Brain microvascular endothelial cell (primary cell): ENCODE measurements around the gene EXOC6.

Source experiments
- DNase-seq: peaks from one replicate; pipeline ENCODE4 v3.0.0-alpha.2; 2020
- H3K27ac ChIP-seq: fragments of 250-450 bp; sonication (Bioruptor Pico); 2 replicates; pipeline ENCODE4 v1.5.1; 2020; ENCODE audit warnings: mild to moderate bottlenecking, moderate library complexity
- H3K27me3 ChIP-seq: fragments of 250-450 bp; sonication (Bioruptor Pico); replicated peaks from 2 replicates; pipeline ENCODE4 v1.5.1; 2020; ENCODE audit warnings: mild to moderate bottlenecking
- H3K36me3 ChIP-seq: fragments of 250-450 bp; sonication (Bioruptor Pico); replicated peaks from 2 replicates; pipeline ENCODE4 v1.5.1; 2020; ENCODE audit warnings: mild to moderate bottlenecking
- H3K4me3 ChIP-seq: 2 replicates; pipeline ENCODE4 v1.5.1; 2011; ENCODE audit warnings: low read depth, mild to moderate bottlenecking, control low read depth, low read length, moderate library complexity
- in situ Hi-C: cut with HindIII; loops from 2 replicates; pipeline ENCODE4 v1.10.0; 2017; ENCODE audit warnings: low sequenced_read_pairs, low pct_ligation_motif_present
- TF ChIP-seq, protein P1 (sequence below): IDR thresholded peaks from 2 replicates; pipeline ENCODE4 v1.5.1; 2011; ENCODE audit warnings: low read depth, mild to moderate bottlenecking, moderate library complexity, low read length, control low read depth, inconsistent platforms; ENCODE audit errors: missing control alignments

EXOC6 gene

DNA sequence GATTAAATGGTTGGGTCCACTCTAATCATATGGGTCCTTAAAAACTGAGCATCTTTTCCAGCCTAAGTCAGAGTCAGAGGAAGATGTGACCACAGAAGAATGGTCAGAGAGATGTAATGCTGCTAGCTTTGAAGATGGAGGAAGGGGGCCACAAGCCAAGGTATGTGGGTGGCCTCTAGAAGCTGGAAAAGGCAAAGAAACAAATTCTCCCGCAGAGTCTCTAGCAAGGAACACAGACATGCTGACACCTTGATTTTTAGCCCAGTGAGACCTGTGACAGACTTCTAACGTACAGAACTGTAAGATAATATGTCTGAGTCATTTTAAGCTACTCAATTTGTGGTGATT, 1.5 kb upstream of the EXOC6 start:
- in situ Hi-C loops = no loop called here
- H3K36me3 ChIP-seq = no peaks in the 10 kb centered on the region
- DNase-seq = no peak
- no peak overlapping the region for H3K4me3 ChIP-seq
- no peak overlapping the region for H3K27ac ChIP-seq
- TF ChIP-seq, protein P1, sequence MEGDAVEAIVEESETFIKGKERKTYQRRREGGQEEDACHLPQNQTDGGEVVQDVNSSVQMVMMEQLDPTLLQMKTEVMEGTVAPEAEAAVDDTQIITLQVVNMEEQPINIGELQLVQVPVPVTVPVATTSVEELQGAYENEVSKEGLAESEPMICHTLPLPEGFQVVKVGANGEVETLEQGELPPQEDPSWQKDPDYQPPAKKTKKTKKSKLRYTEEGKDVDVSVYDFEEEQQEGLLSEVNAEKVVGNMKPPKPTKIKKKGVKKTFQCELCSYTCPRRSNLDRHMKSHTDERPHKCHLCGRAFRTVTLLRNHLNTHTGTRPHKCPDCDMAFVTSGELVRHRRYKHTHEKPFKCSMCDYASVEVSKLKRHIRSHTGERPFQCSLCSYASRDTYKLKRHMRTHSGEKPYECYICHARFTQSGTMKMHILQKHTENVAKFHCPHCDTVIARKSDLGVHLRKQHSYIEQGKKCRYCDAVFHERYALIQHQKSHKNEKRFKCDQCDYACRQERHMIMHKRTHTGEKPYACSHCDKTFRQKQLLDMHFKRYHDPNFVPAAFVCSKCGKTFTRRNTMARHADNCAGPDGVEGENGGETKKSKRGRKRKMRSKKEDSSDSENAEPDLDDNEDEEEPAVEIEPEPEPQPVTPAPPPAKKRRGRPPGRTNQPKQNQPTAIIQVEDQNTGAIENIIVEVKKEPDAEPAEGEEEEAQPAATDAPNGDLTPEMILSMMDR = no peak
- H3K27me3 ChIP-seq = no peaks in the 10 kb centered on the region

DNA sequence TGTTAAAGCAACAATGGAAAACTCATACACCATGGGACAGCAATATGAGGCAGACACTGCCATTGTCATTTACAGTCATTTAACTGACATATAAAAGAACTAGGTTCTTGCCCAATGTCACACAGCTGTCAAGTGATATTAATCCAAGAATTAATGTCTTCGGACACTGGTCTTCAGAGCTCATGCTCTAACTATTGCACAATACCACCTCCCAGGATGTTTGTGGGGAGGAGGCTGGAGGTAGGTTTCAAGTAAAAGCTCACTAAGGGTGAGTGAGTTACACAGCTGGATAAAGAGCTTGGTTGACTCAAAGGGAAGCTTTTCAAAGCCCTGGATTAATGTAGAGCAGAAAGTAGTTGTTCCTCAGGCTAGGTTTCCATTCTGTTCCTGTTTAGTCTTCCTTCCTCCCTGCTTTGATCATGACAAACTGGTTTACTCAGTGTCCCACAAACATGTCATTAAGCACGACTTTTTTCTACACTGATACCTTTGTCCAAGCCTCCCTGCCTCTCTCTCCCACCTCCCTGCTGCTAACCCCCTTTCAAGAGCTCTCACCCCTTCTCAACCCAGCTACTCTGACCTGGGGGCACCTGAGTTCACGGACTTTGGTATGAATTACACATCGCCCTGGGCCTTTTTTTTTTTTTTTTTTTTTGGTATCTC, 987 bp upstream of the EXOC6 start:
- in situ Hi-C loops = no loop called here
- H3K27ac ChIP-seq = no peak overlapping the region
- H3K36me3 ChIP-seq = no peaks in the 10 kb centered on the region
- H3K27me3 ChIP-seq = no peaks in the 10 kb centered on the region
- DNase-seq = peak; percentile 32
- no peak overlapping the region for H3K4me3 ChIP-seq
- TF ChIP-seq, protein P1 = no peak

DNA sequence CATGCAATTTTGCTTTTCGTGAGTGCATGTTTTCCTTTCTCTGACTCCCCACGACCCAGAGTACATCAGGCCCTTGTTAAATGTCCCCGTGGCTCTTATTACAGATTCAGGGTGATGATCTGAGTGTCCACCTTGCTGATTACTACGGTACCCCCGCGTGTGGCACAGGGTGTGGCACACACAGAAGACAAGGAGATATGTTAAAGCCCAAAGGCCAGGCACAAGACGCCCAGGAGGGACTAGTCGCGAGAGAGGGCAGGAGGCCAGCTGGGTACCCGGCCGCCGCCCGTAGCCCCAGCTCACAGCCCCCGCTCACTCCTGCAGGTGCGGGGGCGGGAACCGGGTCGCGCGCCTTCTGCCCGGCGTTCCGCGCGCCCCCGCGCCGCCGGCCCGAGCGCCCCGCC, 281 bp upstream of the EXOC6 start:
- Histone ChIP-seq H3K36me3 (no peaks in the 10 kb centered on the region), H3K27me3 (no peaks in the 10 kb centered on the region), H3K27ac (no peak overlapping the region), H3K4me3 (peak overlapping the region; percentile 75)
- in situ Hi-C loops = no loop called here
- DNase-seq = no peak
- TF ChIP-seq, protein P1 = no peak

DNA sequence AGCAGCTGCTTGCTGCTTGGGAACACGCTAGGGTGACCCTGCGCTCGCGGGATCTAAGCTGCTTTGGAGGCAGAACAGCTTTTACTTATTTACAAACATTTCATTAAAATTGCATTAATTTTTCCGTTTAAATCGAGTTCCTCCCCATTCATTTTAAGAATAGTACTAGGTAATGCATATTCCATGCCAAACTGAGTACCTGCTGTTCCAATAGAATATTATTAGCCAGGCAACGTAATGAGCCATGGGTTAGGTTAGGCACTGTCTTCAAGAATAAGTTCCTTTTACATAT, 860 bp downstream of the EXOC6 start:
- Histone ChIP-seq H3K4me3 (peak overlapping the region; percentile 75), H3K27me3 (no peaks in the 10 kb centered on the region), H3K36me3 (no peaks in the 10 kb centered on the region), H3K27ac (no peak overlapping the region)
- no peak for DNase-seq
- TF ChIP-seq, protein P1 = no peak
- in situ Hi-C loops = no loop called here

DNA sequence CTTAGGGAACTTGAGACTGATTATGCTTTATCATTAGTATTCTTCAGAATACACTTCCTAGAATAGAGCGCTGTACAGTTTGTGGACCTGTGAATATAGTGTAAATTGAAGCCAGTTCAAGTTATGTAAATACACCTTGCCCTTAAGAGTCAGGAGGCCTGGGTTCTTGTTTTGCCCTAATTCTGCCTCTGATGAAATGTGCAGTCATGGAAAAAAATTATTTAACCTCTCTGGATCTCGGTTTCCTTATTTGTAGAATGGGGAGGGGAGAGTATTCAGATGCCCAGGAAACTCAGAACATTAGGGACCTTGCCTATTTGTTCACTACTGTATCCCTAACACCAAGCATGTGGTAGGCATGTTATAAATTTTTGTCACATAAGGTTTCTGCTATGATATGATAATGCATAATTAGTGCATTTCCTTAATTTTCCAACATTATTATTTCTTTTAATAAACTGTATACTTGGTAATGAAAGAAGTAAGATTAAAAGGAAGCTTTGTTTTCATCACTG, 1.3 kb downstream of the EXOC6 start:
- Histone ChIP-seq H3K27ac (no peak overlapping the region), H3K4me3 (no peak overlapping the region), H3K27me3 (no peaks in the 10 kb centered on the region), H3K36me3 (no peaks in the 10 kb centered on the region)
- TF ChIP-seq, protein P1 = no peak
- no peak for DNase-seq
- in situ Hi-C loops = no loop called here

DNA sequence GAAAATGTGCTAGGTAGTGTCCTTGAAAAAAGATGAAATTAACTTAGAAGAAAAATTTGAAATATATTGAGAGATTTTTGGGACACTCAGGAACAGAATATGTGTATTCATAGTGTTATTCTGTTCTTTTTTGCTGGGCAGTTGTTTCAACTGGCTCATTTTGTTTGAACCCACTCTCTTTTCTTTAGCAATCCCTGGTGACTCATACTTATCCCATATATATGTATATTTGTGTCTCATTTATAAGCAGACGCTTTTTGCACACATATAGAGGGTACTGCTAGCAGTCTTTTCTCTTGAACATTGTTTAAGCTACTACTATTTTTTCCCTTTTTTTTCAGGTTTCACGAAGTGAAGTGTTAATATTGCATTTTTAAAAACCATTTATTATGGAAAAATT, 1.9 kb downstream of the EXOC6 start:
- TF ChIP-seq, protein P1 = no peak
- Histone ChIP-seq H3K36me3 (no peaks in the 10 kb centered on the region), H3K4me3 (no peak overlapping the region), H3K27me3 (no peaks in the 10 kb centered on the region), H3K27ac (no peak overlapping the region)
- DNase-seq = no peak
- in situ Hi-C loops = no loop called here
